HEK293 (cell line): ENCODE results near the gene SBF1.

Source experiments
- CTCF ChIP-seq: fragments of 450-650 bp; formaldehyde crosslinking; IDR thresholded peaks from 2 replicates; pipeline ENCODE4 v1.5.1; 2016; ENCODE audit warnings: missing biosample characterization, missing genetic modification characterization
- INSM2 ChIP-seq: fragments of 450-650 bp; formaldehyde crosslinking; IDR thresholded peaks from 2 replicates; pipeline ENCODE4 v1.5.1; 2016; ENCODE audit warnings: missing biosample characterization, missing genetic modification characterization
- SETDB1 ChIP-seq: IDR thresholded peaks from one replicate; pipeline ENCODE4 v1.6.1; 2017; ENCODE audit warnings: mild to moderate bottlenecking, low read length, moderate library complexity, mixed read lengths; ENCODE audit not compliant: insufficient read length
- ZNF266 ChIP-seq: fragments of 450-650 bp; formaldehyde crosslinking; IDR thresholded peaks from 2 replicates; pipeline ENCODE4 v1.5.1; 2016; ENCODE audit warnings: missing biosample characterization, missing genetic modification characterization, low read depth
- ZNF513 ChIP-seq: fragments of 450-650 bp; IDR thresholded peaks from 2 replicates; pipeline ENCODE4 v1.5.1; 2018; ENCODE audit warnings: missing biosample characterization, missing genetic modification characterization
- ZNF624 ChIP-seq: fragments of 450-650 bp; formaldehyde crosslinking; IDR thresholded peaks from 2 replicates; pipeline ENCODE4 v1.5.1; 2017; ENCODE audit warnings: missing biosample characterization, missing genetic modification characterization
- ZNF626 ChIP-seq: fragments of 450-650 bp; sonication (Bioruptor Pico); formaldehyde crosslinking; IDR thresholded peaks from 2 replicates; pipeline ENCODE4 v1.5.1; 2018; ENCODE audit warnings: missing biosample characterization, missing genetic modification characterization, inconsistent platforms
- ZNF777 ChIP-seq: fragments of 450-650 bp; formaldehyde crosslinking; IDR thresholded peaks from 2 replicates; pipeline ENCODE4 v1.5.1; 2017; ENCODE audit warnings: missing biosample characterization, missing genetic modification characterization, borderline replicate concordance
- TF ChIP-seq, protein P1 (sequence below): IDR thresholded peaks from 2 replicates; pipeline ENCODE4 v1.6.1; 2011; ENCODE audit warnings: mild to moderate bottlenecking, low read depth, low read length, borderline replicate concordance

DNA sequence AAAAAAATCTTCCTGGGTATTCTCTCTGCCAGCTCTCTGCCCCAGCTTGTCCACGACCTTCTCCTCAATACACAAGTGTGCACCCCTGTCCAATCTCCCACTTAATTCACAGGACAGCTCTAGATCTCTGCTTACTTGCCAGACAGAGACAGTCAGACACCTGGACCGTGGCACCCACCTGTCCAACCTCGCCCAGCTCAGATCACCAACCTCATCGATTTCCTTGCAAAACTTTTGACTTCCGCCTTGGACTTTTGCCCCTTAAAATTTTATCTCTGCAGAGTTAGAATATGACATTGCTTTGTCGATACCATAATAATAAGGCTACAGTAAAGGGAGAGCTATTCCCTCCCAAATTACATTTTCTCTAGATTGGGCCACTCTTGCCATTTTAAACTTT, 22.3 kb upstream of the SBF1 start:
- TF ChIP-seq ZNF626 (tag by site-specific recombination): no peak
- no peak for TF ChIP-seq CTCF (tag by site-specific recombination)
- no peak for TF ChIP-seq INSM2
- TF ChIP-seq, protein P1, sequence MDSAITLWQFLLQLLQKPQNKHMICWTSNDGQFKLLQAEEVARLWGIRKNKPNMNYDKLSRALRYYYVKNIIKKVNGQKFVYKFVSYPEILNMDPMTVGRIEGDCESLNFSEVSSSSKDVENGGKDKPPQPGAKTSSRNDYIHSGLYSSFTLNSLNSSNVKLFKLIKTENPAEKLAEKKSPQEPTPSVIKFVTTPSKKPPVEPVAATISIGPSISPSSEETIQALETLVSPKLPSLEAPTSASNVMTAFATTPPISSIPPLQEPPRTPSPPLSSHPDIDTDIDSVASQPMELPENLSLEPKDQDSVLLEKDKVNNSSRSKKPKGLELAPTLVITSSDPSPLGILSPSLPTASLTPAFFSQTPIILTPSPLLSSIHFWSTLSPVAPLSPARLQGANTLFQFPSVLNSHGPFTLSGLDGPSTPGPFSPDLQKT: no peak
- no peak for TF ChIP-seq ZNF777 (tag by site-specific recombination)
- TF ChIP-seq SETDB1: no peak
- TF ChIP-seq ZNF624 (tag by site-specific recombination): no peak
- TF ChIP-seq ZNF266 (tag by site-specific recombination): no peak
- TF ChIP-seq ZNF513 (tag by site-specific recombination): no peak
